ENCODE data around the gene PLAC8.

The PLAC8 gene

GRCh38 chr4:83132065-83132464 lies 17.5 kb upstream of the PLAC8 start:
- TF ChIP-seq SIN3A (IDR thresholded peaks at IDR 0.05; ENCODE audit: borderline replicate concordance, insufficient read depth, low read length) = no peak
- TF ChIP-seq POLR2AphosphoS5 (IDR thresholded peaks at IDR 0.05; ENCODE audit: low read depth, low read length) = no peak
- no peak for TF ChIP-seq TAF1 (IDR thresholded peaks at IDR 0.05; ENCODE audit: borderline replicate concordance, insufficient read depth, low read length)
- TF ChIP-seq FOXP2 (optimal IDR thresholded peaks at IDR 0.05; ENCODE audit: borderline replicate concordance, extremely low read depth, extremely low read length, insufficient read depth) = no peak
- TF ChIP-seq REST (IDR thresholded peaks at IDR 0.05; ENCODE audit: insufficient read depth in 1 of 2, low read depth in 2 of 2, low read length in 2 of 2) = no peak

DNA sequence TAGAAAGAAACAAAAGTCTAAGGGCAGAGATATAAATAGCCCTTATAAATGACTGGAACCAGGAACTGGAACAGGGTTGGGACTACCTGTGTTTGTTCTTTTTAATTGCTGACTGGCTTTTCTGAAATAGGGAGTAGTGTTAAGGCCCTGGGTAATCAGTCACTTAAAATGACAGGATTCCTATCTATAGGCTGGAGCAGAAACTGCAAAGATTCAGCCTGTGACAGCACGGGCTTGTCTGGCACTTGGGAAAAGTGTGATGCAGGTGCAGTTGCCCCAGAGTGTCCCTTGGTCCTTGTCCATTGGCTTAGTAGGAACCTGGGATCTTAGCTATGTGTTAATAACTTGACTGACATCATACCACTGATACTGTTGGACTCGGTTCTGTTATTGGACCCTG lies 14.7 kb upstream of the PLAC8 start:
- TF ChIP-seq FOXP2 (optimal IDR thresholded peaks at IDR 0.05; ENCODE audit: borderline replicate concordance, extremely low read depth, extremely low read length, insufficient read depth) (no peak), POLR2AphosphoS5 (IDR thresholded peaks at IDR 0.05; ENCODE audit: low read depth, low read length) (no peak), REST (IDR thresholded peaks at IDR 0.05; ENCODE audit: insufficient read depth in 1 of 2, low read depth in 2 of 2, low read length in 2 of 2) (no peak), TAF1 (IDR thresholded peaks at IDR 0.05; ENCODE audit: borderline replicate concordance, insufficient read depth, low read length) (no peak), SIN3A (IDR thresholded peaks at IDR 0.05; ENCODE audit: borderline replicate concordance, insufficient read depth, low read length) (no peak)

- TF ChIP-seq POLR2AphosphoS5 (IDR thresholded peaks at IDR 0.05; ENCODE audit: low read depth, low read length) = no peak
- no peak for TF ChIP-seq SIN3A (IDR thresholded peaks at IDR 0.05; ENCODE audit: borderline replicate concordance, insufficient read depth, low read length)
- no peak for TF ChIP-seq TAF1 (IDR thresholded peaks at IDR 0.05; ENCODE audit: borderline replicate concordance, insufficient read depth, low read length)
- no peak for TF ChIP-seq REST (IDR thresholded peaks at IDR 0.05; ENCODE audit: insufficient read depth in 1 of 2, low read depth in 2 of 2, low read length in 2 of 2)
- no peak for TF ChIP-seq FOXP2 (optimal IDR thresholded peaks at IDR 0.05; ENCODE audit: borderline replicate concordance, extremely low read depth, extremely low read length, insufficient read depth)
Measured at GRCh38 chr4:83128240-83128929, 13.9 kb upstream of the PLAC8 start.

DNA sequence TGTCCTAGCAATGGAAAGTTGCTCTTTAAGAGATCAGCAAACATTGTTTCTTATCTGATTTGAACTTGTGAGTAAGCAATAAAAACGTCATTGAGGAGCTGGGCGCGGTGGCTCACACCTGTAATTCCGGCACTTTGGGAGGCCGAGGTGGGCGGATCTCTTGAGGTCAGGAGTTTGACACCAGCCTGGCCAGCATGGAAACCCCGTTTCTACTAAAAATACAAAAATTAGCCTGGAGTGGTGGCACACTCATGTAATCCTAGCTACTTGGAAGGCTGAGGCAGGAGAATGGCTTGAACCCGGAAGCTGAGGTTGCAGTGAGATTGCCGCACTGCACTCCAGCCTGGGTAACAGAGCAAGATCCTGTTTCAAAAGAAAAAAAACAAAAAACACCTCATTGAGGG lies 11.2 kb upstream of the PLAC8 start:
- TF ChIP-seq SIN3A (IDR thresholded peaks at IDR 0.05; ENCODE audit: borderline replicate concordance, insufficient read depth, low read length) = no peak
- no peak for TF ChIP-seq POLR2AphosphoS5 (IDR thresholded peaks at IDR 0.05; ENCODE audit: low read depth, low read length)
- TF ChIP-seq REST (IDR thresholded peaks at IDR 0.05; ENCODE audit: insufficient read depth in 1 of 2, low read depth in 2 of 2, low read length in 2 of 2) = no peak

Measured in PFSK-1 (cell line).